GM18867 (cell line): ENCODE measurements around the gene EGFL7.

Source experiments
- ATAC-seq: cut with Tn5 transposase; IDR thresholded peaks from one replicate; pipeline ENCODE4 v1.9.1; 2021; ENCODE audit warnings: mild to moderate bottlenecking, moderate library complexity; ENCODE audit not compliant: unreplicated experiment

EGFL7 gene

DNA sequence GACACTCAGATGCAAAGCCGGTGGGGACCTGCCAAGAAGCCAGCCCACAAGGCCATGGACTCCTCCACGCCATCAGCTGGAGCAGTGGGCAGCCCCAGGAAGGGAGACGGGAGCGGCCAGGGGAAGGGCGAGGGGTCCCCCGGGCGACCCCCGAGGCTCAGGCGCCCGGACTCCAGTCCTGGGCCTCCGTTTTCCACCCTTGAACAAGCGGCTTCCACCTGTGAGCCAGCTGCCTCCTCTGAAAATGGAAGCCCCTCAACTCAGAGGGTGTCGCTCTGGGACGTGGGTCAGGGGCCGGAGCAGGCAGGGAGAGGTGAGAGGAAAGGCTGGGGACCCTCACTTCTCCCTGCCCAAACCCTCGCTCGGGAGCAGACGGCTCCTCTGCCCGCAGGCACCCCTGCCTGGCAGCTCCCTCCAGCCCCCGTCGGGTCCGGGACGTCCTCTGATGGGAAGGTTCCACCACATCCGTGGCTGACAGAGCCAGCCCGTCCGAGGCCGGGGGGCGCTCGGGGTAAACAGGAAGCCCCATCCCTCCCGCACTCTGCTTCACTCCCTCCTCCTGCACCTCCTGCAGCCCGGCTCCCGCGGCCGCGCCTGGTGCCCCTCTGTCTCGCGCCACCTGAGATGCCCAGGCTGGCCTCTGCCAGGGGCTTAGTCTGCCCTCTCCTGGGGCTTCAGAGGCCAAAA, 3.7 kb upstream of the EGFL7 start:
- ATAC-seq = no peak

DNA sequence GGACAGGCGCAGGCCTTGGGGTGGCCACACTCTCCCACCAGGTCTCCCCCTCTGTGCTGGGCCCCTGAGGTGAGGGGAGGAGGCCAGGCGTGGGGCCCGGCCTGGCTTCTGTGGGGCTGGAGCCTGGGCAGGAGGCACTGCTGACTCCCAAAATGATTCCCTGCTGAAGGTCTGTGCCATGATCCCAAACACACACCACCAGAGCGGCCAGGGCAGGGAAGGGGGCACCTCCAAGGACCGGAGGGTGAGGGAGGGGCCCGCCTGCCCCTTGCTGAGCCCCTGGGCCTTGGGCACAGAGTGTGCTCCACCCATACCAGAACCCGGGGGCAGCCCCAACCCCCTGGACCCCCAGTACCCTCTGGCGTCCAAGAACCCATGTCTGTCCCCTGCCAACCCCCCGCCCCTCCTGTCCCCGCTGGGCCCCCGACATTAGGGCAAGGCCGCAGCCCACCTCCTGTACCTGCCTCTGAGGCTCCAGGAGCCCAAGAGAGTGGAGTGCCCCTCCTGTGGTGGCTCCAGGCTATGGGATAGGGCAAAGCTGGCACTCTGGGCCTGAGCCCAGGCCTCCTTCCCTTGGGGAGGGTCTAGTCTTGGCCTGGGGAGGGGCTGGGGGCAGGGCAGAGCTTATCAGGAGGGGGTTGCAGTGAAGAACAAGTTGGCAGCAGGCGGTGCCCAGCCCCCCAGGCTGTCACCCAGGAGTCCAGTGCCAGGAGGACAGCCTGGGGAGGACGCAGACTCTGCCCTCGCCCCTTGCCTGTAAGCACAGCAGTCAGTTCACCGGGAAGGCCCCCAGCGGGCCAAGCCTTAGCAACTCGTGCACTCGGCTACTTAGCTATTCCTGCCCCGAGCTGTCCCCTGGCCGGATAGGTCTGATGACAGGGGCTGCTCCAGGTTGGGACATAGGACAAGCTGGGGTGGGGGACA, 2.6 kb upstream of the EGFL7 start:
- no peak for ATAC-seq

DNA sequence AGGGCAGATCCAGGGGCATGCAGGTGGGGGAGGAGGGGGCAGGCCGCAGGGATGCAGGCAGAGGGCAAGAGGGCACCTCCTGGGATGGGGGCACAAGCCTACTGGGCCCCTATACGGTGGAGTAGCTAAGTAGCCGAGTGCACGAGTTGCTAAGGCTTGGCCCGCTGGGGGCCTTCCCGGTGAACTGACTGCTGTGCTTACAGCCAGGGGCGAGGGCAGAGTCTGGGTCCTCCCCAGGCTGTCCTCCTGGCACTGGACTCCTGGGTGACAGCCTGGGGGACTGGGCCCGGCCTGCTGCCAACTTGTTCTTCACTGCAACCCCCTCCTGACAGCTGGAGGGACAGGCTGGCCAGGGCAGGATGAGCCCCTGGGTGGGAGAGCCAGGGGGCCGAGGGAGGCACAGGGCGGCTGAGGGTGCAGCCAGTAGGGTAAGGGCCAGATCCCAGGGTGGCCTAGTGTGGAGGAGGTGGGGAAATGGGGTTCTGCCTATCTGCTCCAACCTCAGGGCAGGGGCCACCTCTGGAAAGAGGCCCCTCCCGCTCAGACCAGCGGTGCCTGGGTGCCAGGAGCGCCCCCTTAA, 1.7 kb upstream of the EGFL7 start:
- no peak for ATAC-seq

DNA sequence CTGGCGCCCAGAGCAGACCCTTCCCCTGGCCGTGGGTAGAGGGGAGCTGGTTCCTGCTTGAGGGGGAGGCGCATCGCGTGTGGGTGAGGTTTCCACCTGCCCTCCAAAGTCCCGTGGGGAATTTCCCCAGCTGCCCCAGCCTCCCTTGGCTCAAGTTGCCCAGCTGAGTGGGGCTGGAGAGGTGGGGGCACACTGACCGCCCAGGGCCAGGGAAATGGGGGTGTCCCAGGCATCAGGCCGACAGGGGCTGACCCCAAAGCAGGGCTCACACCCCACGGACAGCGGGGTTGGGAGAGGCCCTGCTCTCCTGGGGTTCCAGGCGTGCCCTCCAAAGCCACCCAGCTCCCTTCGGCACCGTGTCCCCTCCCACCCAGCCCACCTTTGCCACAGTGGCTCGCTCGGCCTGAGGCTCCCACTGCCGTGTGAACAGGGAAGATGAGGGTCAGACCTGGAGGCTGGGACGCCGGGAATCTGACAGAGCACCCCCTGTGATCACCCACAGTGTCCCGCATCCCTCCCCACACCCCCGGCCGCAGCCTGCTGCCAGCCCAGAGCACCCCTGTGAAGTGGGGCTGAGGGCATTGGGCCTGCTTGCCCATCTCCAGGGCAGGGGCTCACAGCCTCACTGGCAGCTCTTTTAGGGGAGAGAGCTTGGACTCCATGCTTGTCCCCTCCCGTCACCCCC, 933 bp upstream of the EGFL7 start:
- no peak for ATAC-seq

DNA sequence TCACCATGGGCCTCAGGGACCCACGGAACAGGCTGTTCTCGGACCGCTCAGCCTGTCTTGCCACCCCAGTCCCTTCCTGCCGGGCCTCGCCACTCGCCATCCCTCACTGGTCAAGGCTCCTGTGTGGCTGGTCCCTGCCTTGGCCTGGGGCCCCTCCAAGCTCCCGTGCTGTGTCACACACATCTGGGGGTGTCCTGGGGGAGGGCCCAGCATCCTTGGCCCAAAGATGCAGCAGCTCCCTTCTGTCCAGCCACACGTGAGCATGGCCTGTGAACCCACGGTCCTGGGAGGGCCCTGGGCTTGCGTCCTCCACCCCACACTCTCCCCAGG, 425 bp upstream of the EGFL7 start:
- ATAC-seq = no peak

- no peak for ATAC-seq
Measured at GRCh38 chr9:136664000-136664915, 1.5 kb downstream of the EGFL7 start.

DNA sequence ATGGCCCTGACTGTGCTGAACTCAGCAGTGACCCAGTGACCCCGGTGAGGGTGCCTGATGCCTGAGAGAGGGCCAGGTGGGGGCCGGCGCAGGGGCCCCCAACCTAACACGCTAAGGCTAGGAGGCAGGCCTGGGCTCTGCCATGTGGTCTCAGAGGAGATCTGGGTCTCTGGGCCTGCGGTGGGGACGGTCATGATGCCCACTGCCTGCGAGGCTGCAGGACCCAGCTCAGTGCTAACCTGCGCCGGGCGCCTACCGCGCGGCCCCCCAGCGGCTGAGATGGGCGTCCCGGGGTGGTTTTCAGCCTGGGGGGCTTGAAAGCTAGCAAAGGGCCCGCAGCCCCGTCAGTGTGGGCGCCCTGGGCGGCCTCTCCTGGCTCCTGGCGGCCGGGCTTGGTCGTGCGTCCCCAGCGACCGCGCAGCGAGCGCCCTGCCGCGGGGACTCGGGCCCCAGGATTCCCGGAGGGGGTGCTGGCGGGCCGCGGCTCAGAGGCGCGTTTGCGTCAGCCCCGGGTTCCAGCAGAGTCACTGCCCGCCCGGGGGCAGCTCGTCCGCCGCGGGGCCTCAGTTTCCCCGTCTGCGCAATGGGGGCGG, 2.5 kb downstream of the EGFL7 start:
- ATAC-seq = no peak

- ATAC-seq = no peak
Measured at GRCh38 chr9:136665704-136666371, 3.1 kb downstream of the EGFL7 start.

DNA sequence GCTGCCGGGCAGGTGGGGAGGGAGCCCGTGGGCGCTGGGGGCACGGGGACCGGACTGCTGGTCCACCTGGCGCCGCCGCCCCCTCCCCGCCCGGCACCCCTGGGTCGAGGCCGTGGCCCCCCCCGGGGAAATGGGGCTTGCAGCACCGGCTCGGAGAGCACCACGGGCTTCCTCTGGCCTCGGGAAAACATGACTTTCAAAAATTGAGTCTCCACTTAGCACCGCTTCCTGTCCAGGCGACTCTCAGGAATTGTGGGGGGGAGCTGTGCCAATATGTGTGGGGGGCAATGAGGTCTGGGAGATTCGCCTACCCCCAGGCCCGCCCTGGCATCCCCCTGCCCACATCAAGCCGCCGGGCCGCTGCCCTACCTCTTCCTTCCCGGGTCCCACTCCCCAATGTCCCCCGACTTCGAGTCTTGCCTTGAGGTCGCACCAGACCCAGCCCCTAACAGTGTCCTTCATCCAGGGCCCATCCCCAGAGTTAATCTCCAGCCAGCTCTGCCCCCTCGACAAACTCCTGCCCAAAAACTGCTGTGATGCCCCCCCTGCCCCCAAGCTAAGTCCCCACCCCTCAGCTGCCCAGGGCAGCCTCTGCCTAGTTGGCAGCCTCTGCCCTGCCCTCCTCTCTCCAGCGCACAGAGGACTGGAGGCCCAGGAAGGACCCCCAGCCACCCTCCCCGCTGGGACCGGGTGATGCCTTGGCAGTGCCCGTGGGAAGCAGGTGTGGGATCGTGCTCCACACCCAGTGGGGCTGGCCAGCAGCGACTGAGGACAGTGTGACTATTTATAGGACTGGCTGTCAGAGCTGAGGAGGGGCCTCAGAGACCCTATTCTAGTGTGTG, 3.9 kb downstream of the EGFL7 start:
- ATAC-seq = no peak

DNA sequence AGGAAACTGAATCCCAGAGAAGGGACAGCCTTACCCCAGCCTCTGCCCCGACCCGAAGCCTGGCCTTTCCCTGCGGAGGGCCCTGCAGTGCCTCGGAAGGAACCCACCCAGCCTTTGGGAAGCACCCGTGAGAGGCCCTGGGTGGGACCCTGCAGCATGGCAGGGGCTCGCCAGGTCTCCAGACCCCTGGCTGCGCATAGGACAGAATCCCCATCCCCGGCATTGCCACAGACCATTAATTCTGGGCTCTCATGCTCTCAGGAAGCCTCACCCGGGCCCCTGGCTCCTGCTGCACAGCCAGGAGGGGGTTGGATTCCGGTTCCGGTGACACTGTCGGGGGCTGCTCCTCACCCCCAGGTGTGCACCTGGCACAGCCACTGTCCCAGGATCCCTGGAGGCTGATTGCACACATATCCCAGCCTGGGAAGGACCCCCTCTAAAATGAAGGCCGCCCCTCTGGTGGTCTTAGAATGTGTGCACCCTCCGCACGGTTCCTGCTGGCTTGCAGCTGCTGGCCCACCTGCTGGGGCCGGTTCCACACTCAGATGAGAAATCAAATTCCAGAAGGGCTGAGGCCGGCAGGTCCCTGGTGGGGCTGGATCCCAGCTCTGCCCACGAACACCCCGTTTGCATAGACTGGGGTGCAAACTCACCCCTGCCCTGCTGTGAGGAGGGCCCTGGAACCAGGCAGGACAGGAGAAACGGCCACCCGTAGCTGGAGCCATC, 4.7 kb downstream of the EGFL7 start:
- ATAC-seq = no peak

DNA sequence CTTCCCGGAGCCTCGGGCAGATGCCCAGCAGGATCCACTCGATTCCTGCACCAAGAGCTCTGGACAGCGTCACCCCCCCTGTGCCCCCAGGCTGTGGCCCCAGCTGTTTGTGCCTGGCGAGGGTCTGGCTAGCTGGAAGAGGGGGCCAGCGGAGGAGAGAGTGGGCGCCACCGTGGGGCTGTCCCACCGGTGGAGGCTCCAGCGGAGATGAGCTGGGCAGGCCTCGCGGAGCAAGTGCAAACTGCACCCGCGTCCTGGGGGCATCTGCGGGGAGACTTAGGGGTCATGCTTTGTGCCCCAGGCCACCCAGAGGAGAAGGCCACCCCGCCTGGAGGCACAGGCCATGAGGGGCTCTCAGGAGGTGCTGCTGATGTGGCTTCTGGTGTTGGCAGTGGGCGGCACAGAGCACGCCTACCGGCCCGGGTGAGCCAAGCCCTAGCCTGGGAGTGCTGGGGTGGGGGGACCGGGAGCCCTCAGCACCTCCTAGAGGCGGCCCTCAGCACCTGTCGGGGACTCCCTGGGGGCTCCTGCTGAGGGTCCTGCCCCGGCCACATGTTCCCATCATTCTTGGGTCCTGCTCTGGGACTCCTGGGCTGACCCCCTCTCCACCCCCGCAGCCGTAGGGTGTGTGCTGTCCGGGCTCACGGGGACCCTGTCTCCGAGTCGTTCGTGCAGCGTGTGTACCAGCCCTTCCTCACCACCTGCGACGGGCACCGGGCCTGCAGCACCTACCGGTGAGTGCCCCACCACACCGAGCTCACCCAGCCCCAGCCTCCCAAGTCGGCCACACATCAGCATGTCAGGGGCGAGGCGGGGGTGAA, 5.4 kb downstream of the EGFL7 start:
- ATAC-seq = no peak

DNA sequence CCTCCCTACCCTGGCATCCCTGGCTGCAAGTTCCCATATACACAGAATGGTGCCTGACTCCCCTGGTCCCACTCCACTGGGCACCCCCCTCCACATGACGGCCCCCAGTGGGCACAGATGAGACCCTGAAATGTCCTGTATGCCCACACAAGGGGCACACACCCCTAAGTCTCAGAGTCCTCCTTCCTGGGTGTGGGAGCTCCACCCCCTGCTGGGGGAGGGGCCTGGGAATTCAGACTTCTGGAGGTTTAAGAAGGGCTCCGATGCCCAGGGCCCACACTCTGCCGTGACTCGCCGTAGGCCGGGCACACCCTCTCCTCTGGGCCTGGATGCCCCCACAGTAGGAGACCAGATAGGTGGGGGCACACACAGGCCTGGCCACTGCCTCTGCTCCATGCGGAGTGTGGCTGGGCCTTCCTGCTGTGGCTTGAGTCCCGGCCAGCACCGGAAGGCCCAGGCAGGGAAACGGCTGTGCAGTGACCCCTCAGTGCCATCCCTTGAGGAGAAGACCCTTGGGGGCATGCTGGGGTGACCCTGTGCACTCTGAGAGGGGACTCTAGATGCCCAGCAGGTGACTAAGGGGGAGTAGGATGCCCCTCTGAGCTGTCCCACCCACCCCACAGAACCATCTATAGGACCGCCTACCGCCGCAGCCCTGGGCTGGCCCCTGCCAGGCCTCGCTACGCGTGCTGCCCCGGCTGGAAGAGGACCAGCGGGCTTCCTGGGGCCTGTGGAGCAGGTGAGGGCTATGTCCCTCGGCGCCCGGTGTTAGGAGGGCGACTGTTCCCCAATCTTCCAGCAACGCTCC, 6.5 kb downstream of the EGFL7 start:
- ATAC-seq = no peak

DNA sequence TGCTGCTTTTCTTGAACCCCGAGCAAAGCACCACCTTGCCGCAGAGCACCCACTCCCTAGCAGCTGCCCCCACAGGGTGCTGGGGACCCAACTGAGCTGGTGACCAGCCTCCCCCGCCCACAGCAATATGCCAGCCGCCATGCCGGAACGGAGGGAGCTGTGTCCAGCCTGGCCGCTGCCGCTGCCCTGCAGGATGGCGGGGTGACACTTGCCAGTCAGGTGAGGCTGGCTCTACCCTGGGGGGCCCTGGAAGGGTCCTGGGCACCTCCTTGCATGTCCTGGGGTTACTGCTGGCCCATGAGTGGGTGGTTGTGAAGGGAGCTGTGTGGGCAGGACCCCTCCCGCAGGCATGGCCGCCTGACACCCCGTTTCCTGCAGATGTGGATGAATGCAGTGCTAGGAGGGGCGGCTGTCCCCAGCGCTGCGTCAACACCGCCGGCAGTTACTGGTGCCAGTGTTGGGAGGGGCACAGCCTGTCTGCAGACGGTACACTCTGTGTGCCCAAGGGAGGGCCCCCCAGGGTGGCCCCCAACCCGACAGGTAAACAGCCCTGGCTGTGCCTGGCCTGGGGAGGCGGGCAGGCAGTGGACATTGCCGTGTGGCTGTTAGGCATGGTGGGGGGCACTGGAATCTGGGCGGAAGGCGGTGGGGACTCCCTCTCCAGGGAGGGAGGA, 7.2 kb downstream of the EGFL7 start:
- ATAC-seq = no peak

DNA sequence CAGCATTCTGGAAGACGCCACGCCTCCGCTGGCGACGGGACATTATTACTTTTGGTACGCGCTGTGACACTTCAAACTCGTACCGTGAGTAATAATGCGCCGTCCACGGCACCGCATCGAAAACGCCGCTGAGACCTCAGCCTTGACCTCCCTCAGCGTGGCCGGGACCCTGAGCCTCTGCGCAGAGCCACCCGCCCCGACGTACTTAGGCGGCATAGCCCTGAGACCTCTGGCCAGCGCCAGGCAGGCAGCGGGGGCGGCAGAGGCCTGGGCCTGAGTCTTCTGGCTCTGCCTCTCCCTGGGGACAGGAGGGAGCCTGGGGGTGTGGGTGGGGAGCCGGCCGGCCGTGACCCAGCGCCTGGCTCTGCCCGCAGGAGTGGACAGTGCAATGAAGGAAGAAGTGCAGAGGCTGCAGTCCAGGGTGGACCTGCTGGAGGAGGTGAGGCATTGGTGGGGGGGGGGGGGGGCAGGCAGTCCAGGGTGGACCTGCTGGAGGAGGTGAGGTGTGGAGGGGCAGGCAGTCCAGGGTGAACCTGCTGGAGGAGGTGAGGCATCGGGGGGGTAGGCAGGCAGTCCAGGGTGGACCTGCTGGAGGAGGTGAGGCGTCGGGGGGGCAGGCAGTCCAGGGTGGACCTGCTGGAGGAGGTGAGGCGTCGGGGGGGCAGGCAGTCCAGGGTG, 8.0 kb downstream of the EGFL7 start:
- no peak for ATAC-seq

DNA sequence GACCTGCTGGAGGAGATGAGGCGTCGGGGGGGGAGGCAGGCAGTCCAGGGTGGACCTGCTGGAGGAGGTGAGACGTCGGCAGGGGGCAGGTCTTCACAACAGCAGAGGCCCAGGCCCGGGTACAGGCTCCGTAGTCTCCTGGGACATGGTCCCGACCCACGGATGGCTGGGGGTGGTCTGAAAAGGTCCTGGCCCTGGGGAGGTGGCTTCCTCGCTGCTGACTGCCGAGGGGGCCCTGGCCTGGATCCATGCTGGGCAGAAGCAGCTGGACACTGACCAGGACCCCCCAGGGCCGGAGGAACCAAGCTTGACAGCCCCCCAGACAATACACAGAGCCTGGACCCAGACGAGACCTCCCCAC, 8.5 kb downstream of the EGFL7 start:
- no peak for ATAC-seq
